ENCODE results near the gene RPGR. TPM values are rescaled to one million over a fixed set of nuclear protein-coding genes. Genes with fewer than 3 reads are reported as not detected.

Gene RPGR
- polyA plus RNA-seq, 3 donors = 4.3 to 10.9 (median 5.1) TPM

DNA sequence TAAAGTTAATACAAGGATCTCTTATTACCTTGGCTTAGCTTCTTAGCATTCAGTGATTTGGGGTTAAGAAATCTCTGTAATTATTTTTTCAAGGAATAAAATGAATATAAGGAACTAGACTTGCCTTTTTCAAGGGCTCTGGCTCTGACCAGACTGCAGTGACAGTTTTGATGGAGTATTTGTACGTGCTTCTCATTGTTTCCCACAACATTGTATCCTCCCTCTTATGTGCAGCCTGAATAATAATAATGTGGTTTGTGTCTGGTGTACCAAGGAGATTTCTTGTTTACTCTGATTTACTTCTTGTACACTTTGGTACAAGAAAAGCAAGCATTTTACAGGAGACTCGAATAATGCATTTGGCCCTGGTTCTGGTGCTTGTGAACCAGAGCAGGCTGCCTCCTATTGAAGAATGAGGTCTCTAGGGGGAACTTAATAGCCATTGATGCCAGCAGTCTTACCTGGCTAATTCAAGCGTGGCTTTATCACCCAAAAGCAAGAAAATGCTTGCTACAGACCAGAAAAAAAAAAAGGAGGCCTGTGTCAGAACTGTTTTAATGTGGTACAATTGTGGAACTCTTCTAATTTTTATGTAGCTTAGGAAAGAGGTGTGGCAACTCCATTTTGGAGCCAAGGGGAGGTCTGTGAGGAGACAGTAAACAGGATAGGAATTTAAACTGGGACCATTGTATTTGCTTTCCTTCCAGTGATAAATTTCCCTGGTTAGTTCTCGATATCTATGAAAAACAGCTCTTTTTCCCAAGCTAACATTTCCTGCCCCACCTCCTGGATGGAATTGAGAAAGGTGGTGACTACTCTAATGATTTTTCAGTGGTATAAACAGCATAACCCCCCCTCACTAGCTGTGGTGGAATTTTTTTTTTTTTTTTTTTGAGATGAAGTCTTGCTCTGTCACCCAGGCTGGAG, 30.7 kb upstream of the RPGR start:
- no peaks in the 10 kb centered on the region for H4K20me1 ChIP-seq (ENCODE audit: insufficient read depth, low read length)
- Mint-ChIP-seq H3K4me1 (peaks cover 5% of the 10 kb centered on the region), H3K27ac (no peak overlapping the region), H3K27me3 (ENCODE audit: low read depth in 3 of 3) (peaks cover 0 to 3% (median 0%) of the 10 kb centered on the region in 3 donors), H3K4me3 (no peak overlapping the region), H3K36me3 (no peaks in the 10 kb centered on the region), H3K9me3 (no peaks in the 10 kb centered on the region)
- no peaks in the 10 kb centered on the region for H3K79me2 ChIP-seq (ENCODE audit: insufficient read depth, low read length)
- DNase-seq = no peak
- peaks cover 0 to 2% of the 10 kb centered on the region in 2 donors for H3K27me3 ChIP-seq (ENCODE audit: control insufficient read depth in 2 of 2, insufficient read depth in 2 of 2, low read length in 2 of 2)
- no peak overlapping the region for H3K4me3 ChIP-seq (replicated peaks in 1 of 3; ENCODE audit: low read depth in 2 of 3, low read length in 3 of 3)
- H3K9me3 ChIP-seq (replicated peaks in 1 of 2; ENCODE audit: control insufficient read depth in 1 of 2, insufficient read depth in 1 of 2, low read length in 2 of 2) = no peaks in the 10 kb centered on the region
- no peak overlapping the region for H2AFZ ChIP-seq (ENCODE audit: insufficient read depth, low read depth, low read length, poor library complexity, severe bottlenecking)
- peaks cover 3 to 6% of the 10 kb centered on the region in 2 donors for H3K4me1 ChIP-seq (ENCODE audit: control insufficient read depth in 1 of 2, insufficient read depth in 2 of 2, low read length in 2 of 2)
- TF ChIP-seq, protein P1, sequence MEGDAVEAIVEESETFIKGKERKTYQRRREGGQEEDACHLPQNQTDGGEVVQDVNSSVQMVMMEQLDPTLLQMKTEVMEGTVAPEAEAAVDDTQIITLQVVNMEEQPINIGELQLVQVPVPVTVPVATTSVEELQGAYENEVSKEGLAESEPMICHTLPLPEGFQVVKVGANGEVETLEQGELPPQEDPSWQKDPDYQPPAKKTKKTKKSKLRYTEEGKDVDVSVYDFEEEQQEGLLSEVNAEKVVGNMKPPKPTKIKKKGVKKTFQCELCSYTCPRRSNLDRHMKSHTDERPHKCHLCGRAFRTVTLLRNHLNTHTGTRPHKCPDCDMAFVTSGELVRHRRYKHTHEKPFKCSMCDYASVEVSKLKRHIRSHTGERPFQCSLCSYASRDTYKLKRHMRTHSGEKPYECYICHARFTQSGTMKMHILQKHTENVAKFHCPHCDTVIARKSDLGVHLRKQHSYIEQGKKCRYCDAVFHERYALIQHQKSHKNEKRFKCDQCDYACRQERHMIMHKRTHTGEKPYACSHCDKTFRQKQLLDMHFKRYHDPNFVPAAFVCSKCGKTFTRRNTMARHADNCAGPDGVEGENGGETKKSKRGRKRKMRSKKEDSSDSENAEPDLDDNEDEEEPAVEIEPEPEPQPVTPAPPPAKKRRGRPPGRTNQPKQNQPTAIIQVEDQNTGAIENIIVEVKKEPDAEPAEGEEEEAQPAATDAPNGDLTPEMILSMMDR (IDR thresholded peaks at IDR 0.05) = no peak
- H3K27ac ChIP-seq (ENCODE audit: low read depth in 1 of 2, low read length in 2 of 2) = no peak overlapping the region
- intact Hi-C loops (cut with micrococcal nuclease) = no loop called here
- H3K36me3 ChIP-seq (replicated peaks in 1 of 2; ENCODE audit: control insufficient read depth in 1 of 2, insufficient read depth in 2 of 2, low read length in 2 of 2) = no peaks in the 10 kb centered on the region
- no peak overlapping the region for H3K4me2 ChIP-seq (replicated peaks; ENCODE audit: extremely low read depth, low read length, poor library complexity, severe bottlenecking)
- H3K9ac ChIP-seq (ENCODE audit: insufficient read depth, low read length, poor library complexity, severe bottlenecking) = no peak overlapping the region
- no CpG with 5 or more reads among the region's 4 CpGs for WGBS (ENCODE audit: insufficient coverage)

DNA sequence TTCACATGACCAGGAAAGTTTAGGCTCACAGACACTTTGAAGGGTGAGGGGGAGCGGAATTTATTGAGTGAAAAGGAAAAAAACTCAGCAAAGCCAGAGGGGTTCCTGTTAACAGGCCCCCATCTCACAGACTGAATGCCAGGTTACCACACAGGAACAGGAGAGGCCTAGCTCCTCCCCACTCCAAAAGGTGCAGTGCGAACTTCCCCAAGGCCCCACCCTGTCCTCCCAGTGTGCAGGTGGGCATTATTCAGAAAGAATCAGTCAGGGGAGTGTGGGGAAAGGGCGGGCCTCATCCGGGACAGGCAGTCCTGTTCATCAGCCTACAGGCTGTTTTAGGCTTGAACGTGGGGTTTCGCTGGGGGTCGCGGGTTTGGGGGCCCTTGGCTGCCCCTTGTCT, 29.1 kb upstream of the RPGR start:
- Histone ChIP-seq H3K4me1 (ENCODE audit: control insufficient read depth in 1 of 2, insufficient read depth in 2 of 2, low read length in 2 of 2) (no peaks in the 10 kb centered on the region), H3K9me3 (replicated peaks in 1 of 2; ENCODE audit: control insufficient read depth in 1 of 2, insufficient read depth in 1 of 2, low read length in 2 of 2) (no peaks in the 10 kb centered on the region), H3K27ac (ENCODE audit: low read depth in 1 of 2, low read length in 2 of 2) (no peak overlapping the region), H4K20me1 (ENCODE audit: insufficient read depth, low read length) (no peaks in the 10 kb centered on the region), H3K79me2 (ENCODE audit: insufficient read depth, low read length) (no peaks in the 10 kb centered on the region), H3K4me3 (replicated peaks in 1 of 3; ENCODE audit: low read depth in 2 of 3, low read length in 3 of 3) (no peak overlapping the region), H2AFZ (ENCODE audit: insufficient read depth, low read depth, low read length, poor library complexity, severe bottlenecking) (no peak overlapping the region), H3K4me2 (replicated peaks; ENCODE audit: extremely low read depth, low read length, poor library complexity, severe bottlenecking) (no peak overlapping the region), H3K27me3 (ENCODE audit: control insufficient read depth in 2 of 2, insufficient read depth in 2 of 2, low read length in 2 of 2) (no peaks in the 10 kb centered on the region), H3K9ac (ENCODE audit: insufficient read depth, low read length, poor library complexity, severe bottlenecking) (no peak overlapping the region), H3K36me3 (replicated peaks in 1 of 2; ENCODE audit: control insufficient read depth in 1 of 2, insufficient read depth in 2 of 2, low read length in 2 of 2) (no peaks in the 10 kb centered on the region)
- Mint-ChIP-seq H3K9me3 (peaks cover 0 to 2% (median 0%) of the 10 kb centered on the region in 7 donors), H3K4me1 (peaks cover 2% of the 10 kb centered on the region), H3K36me3 (no peaks in the 10 kb centered on the region), H3K27me3 (ENCODE audit: low read depth in 3 of 3) (peaks cover 0 to 5% (median 0%) of the 10 kb centered on the region in 3 donors), H3K4me3 (no peak overlapping the region), H3K27ac (no peak overlapping the region)
- no CpG with 5 or more reads among the region's 8 CpGs for WGBS (ENCODE audit: insufficient coverage)
- intact Hi-C loops (cut with micrococcal nuclease) = no loop called here
- DNase-seq = no peak
- TF ChIP-seq, protein P1 (IDR thresholded peaks at IDR 0.05) = no peak

Data from CD14-positive monocyte (primary cell).